HG03378 (cell line): ENCODE results near the gene STK33.

ENCODE experiments used
- ATAC-seq: cut with Tn5 transposase; IDR thresholded peaks from one replicate; pipeline ENCODE4 v1.9.1; 2021; ENCODE audit warnings: mild to moderate bottlenecking, moderate library complexity; ENCODE audit not compliant: unreplicated experiment

STK33 gene

DNA sequence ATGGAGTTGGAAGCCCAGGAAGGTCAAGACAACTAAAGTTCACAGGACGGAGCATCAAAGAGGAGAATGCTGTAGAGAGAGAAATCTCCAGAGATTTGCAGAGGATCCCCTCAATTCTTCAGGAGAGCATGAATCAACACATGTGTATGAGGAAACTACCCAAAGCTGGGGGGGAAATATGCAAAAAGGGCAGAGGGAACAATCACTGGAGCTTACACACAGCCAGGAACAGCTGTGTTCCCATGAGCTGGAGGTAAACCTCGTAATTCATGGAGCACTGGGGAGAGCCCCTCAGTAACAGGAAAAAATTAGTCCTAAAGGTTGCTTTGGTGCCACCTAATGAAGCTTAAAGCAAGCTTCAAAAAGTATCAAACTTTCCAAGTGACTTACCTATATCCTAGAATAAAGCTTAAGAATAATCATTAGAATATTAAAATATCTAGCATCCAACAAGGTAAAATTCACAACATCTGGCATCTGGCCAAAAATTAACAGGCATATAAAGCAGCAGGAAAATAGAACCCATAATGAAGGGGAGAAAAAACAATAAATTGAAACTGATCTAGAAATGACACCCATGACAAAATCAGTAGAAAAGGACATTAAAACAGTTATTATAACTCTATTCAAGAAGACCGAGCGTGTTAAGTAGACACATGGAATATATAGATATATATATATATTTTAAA lies 134.2 kb downstream of the STK33 start:
- ATAC-seq = no peak

- ATAC-seq = no peak
Observed at GRCh38 chr11:8442301-8442700, 151.7 kb downstream of the STK33 start.

DNA sequence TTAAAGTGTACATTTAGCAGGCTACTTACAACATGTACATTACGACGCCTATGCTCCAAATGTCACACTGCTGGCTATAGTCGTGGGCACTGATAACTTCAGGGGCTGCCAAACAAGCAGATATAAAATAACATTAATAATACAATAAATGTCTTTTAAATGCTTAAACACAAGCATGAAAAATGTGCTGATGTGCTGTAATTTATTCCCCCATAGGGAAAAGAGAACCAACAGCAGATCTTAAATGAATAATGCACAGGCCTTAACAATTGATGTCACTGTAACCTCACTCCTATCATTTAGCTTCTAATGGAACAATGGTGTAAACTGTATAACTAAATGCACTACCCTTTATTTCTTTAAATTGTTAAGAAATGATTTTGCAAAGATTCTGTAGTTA lies 153.4 kb downstream of the STK33 start:
- no peak for ATAC-seq

GRCh38 chr11:8429483-8429882 lies 164.5 kb downstream of the STK33 start:
- no peak for ATAC-seq

GRCh38 chr11:8426076-8426475 lies 168.0 kb downstream of the STK33 start:
- no peak for ATAC-seq

DNA sequence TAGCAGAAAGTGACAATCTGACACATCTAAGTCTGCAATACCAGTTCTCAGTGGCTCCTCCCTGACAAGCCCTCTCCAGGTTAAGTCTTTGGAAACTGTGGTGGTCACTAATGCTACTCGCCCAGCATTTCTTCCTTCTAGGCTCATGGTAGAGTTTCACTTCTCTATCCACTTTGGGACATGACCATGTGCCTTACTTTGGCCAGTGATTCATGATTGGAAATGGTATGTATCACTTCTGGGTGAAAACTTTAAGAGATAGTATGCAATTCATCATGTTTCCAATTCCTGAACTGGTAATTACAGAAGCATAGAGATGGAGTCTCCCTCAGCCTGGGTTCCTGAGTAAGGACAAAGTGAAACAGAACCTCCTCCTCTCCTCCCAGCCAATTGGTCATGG lies 178.8 kb downstream of the STK33 start:
- ATAC-seq = no peak

DNA sequence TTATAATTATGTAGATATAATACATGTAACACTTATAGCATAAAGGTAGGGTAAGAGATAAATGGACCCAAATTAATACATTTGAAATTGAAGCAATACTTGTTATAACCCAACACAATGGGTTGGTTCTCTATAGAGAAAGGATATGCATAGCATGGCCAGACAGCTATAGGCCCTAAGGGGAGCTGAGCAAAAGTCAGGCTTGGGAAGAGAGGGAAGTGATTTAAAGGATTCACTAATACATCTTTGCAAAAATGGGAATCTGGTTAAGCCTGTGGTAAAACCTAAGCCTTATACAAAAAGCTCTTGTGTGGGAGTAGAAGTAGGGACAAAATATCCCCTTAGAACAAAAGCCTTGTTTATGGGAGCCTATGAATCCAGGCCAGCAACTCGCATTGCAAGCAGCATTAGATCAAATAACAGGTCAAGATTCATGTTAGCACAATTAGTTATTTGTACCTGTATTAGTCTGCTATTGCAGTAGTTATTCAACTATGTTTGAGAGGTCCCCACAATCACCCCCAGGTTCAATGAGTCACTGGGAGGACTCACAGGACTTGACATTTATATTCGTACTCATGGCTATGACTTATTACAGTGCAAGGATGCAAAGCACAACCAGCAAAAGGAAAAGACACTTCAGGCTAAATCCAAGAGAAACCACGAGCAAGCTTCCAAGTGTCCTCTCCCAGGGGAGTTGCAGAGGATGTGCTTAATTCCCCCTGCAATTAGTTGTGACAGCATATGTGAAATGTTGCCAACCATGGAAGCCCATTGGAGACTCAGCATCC lies 185.7 kb downstream of the STK33 start:
- no peak for ATAC-seq

DNA sequence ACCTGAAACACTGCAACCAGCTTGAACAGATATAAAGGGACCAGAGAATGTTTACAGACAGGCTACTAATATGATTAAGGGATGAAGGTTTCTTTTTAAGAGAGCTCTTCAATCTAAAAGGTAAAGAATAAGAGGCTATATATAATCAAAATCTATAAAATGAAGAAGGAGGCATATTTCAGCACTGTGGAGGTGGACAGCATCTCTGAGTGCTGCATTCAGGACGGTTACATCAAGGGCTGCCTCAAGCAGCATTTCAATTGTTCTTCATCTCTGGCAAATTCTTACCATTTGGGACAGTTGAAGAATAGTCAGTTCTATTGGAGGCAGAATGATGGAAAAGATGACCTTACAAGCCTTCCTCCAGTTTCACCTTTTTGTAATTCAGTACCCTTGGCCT lies 190.7 kb downstream of the STK33 start:
- no peak for ATAC-seq

GRCh38 chr11:8392886-8393285 lies 201.1 kb downstream of the STK33 start:
- no peak for ATAC-seq

- ATAC-seq = no peak
Observed at GRCh38 chr11:8392166-8392565, 201.9 kb downstream of the STK33 start.

DNA sequence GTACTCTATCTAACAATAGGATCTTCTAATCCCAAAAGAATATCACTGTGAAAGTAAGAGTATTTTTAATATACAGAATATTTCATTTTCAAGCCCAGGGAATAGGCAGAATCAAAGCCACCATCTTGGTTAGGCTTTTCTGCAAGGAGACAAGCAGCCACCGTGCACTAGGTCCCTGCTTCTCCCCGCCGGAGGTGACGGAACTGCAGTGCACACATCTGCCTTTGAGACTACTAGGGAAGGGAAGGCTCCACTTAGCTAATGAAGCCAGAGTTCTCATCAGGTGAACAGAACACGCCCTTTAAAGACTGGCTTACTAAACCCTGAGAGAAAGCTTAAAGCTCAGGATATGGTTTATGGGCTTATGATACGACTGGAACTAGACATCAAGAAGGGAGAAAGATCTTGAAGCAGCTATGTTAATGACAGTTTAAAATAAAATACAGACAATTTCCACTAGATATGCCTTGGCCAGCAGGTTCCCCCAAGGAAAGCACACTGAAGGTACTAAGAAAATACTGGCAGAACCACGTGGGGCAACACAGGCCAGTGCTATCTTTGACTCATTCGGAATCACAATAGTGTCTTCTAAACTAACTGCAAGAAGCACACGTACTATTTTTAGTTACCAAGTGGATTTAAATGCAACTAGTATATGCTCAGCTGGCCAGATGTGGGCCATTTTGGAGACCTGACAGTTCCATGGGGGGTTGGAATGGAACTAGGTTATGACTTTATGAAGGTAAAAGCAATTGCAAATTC lies 203.0 kb downstream of the STK33 start:
- no peak for ATAC-seq

DNA sequence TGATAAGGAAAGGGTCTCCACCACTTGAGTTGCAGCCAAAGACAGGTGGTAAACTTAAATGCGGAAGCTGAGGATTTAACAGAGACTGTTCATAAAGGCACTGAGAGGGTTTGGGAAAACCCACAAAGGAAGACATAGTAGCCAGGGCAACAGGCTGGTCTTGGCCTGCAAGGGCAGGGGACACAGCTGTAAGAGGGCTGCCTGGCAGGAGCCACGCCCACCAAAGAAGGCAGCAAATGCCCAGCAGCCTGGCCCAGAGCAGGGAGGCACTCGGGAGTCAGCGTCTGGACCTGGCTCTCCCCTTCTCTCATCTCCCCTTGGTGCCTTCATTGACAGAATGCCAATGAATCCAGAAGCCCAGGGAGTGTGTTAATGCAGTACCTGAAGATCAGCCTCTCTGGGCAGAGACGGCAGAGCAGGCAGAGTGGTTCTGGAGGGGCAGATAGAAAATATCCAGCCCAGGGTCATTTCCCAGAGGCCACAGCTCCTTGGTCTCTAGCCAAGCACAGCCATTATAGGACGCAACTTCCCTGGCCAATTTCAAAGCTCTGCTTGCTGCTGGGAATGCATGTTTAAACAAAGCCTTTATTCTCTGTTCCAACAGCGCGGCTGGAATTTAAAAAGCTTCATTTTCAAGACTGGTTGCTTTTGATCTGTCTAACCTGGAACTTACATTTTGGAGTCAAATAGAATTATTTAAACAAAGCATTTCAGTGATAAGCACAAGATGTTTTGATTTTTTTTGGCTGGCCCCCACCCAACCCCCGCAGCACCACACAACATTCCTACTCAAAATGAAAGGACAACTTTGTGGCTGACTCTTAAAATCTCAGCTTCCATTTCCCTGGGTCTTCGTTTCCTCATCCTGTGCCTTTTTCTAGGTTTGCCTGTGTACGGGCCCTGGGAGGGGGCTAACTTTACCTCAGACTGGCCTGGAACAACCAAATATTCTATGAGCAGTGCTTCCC lies 204.7 kb downstream of the STK33 start:
- no peak for ATAC-seq

GRCh38 chr11:8387693-8388092 lies 206.3 kb downstream of the STK33 start:
- ATAC-seq = no peak

DNA sequence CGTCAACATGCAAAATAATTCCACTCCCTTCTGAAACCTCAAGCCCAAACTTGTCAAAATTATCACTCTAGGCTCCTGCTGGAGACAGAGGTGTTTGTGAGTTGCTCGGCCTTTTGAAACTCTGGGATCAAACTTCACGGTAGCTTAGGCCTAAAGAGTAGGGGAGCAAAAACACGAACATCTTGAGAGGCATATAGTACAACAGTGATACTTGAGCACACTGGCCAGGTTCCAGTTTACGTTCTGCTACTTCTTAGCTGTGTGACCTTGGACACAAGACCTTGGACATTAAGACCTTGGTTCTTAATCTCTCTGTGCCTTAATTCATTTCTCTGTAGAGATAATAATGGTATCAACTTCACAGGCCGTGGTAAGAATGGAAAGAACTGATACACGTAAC lies 206.9 kb downstream of the STK33 start:
- ATAC-seq = no peak

DNA sequence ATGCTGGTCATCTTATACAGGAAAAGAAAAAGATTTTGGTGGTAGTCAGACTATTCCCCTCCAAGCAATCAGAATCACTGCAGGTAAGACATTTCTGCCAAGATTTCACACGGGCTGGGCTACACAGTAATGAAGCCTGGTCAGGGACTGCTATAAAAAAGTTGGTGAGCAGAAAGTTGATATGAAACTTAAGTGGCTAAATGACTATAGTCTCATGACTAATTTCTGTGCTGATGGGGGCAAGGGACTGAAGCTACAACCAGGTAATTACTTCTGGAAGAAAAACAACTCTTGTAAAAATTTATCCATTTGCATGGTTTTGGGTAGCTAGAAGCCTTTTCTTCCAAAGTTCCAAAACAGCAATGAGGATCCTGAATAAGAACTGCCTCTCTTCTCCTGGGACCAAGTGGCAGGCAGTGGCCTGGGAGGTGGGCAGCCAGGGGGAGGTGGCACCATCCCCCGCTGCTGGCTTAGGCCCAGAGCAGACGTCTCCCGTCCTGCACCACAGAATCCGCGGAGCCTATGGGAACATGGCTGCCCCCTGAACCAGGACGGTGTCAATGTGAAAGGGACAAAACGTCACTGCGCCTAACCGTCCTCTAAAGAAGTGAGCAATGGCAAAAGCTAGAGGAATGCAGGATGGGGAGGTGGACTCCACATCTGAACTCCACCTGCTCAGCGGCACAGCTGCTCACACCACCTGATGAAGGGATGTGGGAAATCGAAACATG lies 207.7 kb downstream of the STK33 start:
- ATAC-seq = no peak

GRCh38 chr11:8384199-8384821 lies 209.7 kb downstream of the STK33 start:
- no peak for ATAC-seq

GRCh38 chr11:8383627-8384026 lies 210.4 kb downstream of the STK33 start:
- ATAC-seq = no peak

- ATAC-seq = no peak
Observed at GRCh38 chr11:8383227-8383626, 210.8 kb downstream of the STK33 start.

GRCh38 chr11:8382436-8383053 lies 211.5 kb downstream of the STK33 start:
- ATAC-seq = no peak
